GM12864 (cell line): Measurements from ENCODE around the gene METTL1.
A peak's percentile ranks its signal among the peaks of the same experiment; 100 is the strongest.

Source experiments
- DNase-seq: peaks from one replicate; pipeline ENCODE4 v3.0.0-alpha.2; 2011; ENCODE audit warnings: low read depth
- H3K4me3 ChIP-seq: 2 replicates; pipeline ENCODE4 v1.5.1; 2011; ENCODE audit warnings: mild to moderate bottlenecking, low read depth, low read length, control low read depth
- TF ChIP-seq, protein P1 (sequence below): IDR thresholded peaks from 2 replicates; pipeline ENCODE4 v1.5.1; 2011; ENCODE audit warnings: low read depth, mild to moderate bottlenecking, moderate library complexity, low read length, control low read depth, inconsistent platforms; ENCODE audit errors: missing control alignments

METTL1 gene

GRCh38 chr12:57781244-57781643 lies 9.3 kb upstream of the METTL1 start:
- H3K4me3 ChIP-seq: no peak overlapping the region
- no peak for DNase-seq
- TF ChIP-seq, protein P1, sequence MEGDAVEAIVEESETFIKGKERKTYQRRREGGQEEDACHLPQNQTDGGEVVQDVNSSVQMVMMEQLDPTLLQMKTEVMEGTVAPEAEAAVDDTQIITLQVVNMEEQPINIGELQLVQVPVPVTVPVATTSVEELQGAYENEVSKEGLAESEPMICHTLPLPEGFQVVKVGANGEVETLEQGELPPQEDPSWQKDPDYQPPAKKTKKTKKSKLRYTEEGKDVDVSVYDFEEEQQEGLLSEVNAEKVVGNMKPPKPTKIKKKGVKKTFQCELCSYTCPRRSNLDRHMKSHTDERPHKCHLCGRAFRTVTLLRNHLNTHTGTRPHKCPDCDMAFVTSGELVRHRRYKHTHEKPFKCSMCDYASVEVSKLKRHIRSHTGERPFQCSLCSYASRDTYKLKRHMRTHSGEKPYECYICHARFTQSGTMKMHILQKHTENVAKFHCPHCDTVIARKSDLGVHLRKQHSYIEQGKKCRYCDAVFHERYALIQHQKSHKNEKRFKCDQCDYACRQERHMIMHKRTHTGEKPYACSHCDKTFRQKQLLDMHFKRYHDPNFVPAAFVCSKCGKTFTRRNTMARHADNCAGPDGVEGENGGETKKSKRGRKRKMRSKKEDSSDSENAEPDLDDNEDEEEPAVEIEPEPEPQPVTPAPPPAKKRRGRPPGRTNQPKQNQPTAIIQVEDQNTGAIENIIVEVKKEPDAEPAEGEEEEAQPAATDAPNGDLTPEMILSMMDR: no peak

- TF ChIP-seq, protein P1: no peak
- DNase-seq: no peak
- no peak overlapping the region for H3K4me3 ChIP-seq
Observed at GRCh38 chr12:57780284-57780897, 8.5 kb upstream of the METTL1 start.

DNA sequence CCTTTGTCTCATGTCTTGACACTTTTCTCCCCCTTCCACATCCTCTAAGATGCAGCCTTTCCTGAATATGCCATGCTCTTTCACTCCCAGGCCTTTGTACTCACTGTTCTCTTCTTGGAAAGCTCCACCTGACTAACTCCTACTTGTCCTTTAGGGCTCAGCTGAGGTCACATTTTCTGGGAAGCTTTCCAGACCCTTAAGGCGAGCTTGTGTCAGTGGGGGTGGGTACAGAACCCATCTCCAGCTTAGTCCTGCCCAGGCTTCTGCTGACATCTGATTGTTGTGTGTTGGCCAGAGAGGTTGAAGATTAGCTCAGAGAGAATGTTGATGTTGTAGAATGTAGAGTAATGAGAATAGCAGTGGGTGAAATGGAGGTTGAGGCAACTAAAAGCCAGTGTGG lies 7.8 kb upstream of the METTL1 start:
- no peak for DNase-seq
- H3K4me3 ChIP-seq: no peak overlapping the region
- TF ChIP-seq, protein P1: no peak

DNA sequence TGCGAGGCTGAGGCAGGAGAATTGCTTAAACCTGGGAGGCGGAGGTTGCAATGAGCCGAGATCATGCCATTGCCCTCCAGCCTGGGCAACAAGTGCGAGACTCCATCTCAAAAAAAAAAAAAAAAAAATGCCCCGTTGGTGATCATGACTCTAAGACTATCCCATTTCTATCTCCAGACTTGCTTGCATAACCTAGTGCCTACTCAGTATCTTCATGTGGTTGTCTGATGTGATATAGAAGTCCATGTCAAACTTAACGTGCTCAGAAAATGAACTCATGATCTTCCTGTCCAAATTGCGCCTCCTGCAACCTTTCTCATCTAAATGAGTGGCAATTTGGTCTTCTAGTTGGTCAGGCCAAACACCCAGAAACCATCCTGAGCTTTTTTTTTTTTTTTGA lies 6.0 kb upstream of the METTL1 start:
- DNase-seq: no peak
- TF ChIP-seq, protein P1: no peak
- no peak overlapping the region for H3K4me3 ChIP-seq

- no peak for DNase-seq
- no peak overlapping the region for H3K4me3 ChIP-seq
- TF ChIP-seq, protein P1: no peak
Observed at GRCh38 chr12:57777367-57777766, 5.5 kb upstream of the METTL1 start.

DNA sequence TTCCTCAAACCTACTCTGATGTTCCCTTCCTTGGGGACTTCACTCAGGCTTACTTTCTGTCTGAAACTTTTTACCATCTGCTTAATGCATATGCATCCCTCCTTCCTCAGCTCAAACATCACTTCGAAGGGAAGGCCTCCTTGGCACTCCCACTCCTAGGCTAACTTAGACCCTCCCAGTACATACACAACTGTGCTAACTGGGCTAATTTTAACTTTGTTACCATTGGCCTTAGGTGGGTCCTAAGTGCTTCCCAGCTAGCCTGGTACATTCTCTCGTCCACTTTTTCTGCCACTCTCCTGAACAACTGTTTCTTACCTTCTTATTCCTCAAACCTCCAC lies 4.3 kb upstream of the METTL1 start:
- TF ChIP-seq, protein P1: no peak
- no peak overlapping the region for H3K4me3 ChIP-seq
- DNase-seq: no peak

DNA sequence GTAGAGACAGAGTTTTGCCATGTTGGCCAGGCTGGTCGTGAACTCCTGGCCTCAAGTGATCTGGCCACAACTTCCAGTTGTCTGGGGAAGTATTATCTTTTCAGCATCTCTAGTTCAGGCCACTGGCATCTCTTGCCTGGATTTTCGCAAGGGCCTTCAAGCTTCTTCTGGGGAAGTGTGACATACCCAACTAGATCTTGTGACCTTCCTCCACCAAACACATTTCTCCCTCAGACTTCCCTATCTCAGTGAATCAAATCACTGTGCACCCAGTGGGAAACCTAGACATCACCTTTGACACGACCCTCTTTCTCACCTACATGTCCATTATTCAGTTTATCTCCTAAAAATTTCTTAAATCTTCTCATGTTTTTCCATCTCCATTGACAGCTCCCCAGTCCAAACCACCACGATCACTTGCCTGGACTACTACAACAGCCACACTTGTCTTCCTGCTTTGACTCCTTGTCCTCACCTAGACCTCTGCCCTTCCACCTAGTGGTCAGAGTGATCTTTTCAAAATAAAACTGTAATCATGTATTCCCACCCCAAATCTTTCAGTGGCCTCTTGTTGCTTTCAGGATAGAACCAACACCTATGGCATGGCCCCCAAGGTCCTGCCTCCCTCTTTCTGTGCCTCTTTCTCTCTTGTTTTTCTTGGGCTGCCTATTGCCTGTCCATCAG lies 3.8 kb upstream of the METTL1 start:
- H3K4me3 ChIP-seq: no peak overlapping the region
- TF ChIP-seq, protein P1: peak; percentile 37
- DNase-seq: no peak
